Right kidney (tissue), 1 donor: Measurements from ENCODE around the gene SEMA6A.
A peak's percentile ranks its signal among the peaks of the same experiment; 100 is the strongest.
"Not testable (repeated sequence)": the region's sequence is repeated elsewhere in the genome, so short reads cannot be mapped to it uniquely, and the experiment has no call there.

ENCODE experiments used
- DNase-seq: peaks from one replicate; pipeline ENCODE4 v3.0.0-alpha.2; 2016

SEMA6A gene

DNA sequence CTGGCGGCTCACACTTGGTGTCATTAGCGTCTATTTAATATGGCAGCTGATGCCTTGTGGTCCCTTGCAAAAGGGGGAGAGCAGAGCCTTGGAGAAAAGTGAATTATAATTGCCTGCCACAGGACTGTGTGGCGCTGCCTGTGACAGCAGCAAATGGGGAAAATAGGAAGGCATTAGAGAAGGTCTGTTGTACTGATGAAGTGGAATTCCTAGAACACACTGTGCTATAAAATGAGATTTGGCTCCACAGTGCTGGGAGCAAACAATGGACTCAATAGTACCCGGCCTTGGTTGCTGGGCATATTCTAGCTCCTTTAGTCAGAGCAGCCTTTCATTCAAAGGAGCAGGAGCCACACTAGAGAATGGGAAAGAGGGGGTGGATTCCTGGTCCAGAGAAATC is 21.3 kb downstream of the SEMA6A start:
- no peak for DNase-seq

DNA sequence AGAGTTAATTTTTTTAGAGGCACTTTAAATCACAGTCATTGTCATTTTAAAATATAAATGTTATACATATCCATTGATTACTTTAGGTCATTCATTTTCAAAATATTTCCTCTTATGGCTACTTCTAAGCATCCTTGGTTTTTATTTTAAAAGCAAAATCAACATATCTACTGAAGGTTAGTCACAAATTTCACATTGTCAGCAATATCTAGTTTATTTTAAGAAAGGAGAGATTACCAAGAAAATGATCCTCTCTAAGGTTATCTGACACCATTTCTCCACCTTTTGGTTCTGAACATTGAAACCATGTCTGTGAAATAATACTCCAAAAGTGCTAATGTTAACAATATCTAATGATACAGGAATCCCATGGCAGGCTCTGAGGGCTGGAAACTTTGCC is 24.5 kb downstream of the SEMA6A start:
- no peak for DNase-seq

DNA sequence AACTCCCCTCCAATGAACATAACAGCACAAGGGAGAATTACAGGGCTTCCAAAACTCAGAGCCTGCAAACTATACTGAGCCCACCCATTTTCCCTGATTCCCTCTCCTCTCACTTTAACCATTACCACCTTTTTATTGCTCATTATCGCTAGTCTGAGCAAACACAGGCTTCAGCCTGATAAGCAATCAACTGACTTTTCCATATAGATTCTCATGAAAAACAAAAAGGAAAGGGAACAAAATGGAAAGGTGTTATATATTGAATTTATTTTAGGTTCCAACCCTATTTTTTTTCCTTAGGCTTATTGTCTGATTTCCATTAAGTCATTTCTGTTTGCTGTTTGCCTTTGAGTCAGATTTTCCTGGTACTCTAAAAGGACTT is 27.9 kb downstream of the SEMA6A start:
- no peak for DNase-seq

DNA sequence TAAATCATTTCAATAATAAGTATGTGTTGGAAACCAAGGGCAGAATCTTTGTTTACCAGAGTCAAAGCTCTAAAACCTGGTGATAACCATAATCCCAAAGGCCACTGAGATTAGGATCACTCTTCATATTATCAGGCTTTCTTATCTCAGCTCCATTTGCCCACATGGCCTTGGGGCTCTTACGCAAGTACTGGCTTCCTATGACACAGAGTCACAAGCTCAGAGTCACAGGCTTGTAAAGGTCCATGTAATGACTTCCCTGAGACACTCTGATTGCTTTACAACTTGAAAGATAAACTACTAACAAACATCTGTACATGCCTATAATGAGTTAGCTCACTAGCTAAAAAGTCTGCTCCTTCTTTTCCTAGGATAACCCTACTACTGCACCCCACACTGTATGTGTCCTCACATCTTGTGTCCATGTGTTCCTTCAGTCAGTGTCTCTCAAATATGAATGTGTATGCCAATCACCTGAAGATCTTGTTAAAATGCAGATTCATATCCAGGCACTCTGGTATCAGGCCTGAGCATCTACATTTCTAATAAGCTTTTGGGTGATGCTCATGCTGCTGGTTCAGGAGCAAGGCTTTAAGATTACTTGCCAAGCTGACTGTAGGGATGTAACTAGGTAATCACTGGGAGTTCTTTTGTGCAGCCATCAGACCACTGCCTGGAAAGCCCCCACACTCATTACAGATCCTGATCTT is 28.4 kb downstream of the SEMA6A start:
- DNase-seq: no peak

DNA sequence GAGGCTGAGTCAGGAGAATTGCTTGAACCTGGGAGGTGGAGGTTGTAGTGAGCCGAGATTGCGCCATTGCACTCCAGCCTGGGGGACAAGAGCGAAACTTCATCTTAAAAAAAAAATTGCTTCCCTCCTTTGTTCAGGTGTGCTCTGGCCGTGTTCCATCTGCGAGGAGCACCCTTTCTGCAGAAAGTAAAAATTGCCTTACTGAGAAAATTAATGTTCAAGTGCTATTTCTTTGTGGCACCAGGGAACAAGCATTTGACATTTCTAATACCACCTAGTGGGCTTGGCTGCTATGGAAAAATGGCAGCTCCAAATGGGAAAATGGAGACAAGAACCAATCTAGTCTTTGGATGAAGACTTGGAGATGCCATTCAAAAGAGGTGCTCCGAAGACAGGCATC is 29.2 kb downstream of the SEMA6A start:
- not testable (repeated sequence) for DNase-seq

DNA sequence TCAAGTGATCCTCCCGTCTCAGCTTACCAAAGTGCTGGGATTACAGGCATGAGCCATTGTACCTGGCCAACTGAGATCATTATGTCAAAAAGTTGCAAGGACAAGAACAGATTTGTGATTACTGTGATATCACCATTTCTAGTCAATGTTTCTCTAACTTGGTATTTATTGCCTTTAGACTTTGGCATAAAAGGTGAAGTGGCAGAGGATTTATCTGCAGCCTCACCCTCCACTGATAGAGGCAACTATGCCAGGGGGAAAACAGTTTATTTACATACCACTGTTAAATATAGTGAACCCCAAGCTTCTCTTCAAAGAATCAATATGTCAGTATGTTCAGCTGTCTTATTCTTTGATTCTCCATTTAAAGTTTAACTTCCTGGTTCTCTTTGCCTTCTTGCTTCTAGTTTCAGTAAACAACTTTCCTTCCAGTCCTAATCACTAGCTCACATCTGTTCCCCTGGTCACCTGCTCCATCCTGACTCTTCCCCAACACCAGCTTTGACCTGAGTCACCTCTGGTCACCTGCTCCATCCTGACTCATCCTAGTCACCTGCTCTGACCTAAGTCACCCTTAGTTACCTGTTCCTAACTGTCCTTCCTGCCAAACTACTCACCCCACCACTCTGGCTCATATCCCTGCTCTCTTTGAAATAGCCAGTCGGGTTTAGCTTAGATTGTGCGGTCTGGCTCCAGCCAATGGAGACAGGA is 29.9 kb downstream of the SEMA6A start:
- DNase-seq: no peak

DNA sequence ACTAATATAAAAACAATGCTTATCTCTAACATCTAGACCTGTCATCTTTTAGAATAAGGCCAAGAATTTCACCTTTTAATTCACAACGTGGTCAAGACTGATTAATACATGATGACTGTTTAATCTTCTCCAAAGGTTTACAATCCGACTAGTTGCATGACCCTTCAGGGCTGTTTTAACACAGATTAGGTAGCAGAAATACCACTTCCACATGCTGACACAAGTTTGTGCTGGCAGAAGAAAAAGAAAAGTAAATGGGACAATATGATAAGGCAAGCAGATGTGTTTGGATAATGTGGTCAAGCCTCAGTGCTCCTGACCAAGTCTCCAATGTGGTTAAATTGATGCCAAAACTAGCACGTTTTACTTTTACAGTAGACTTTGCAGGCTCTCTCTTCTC is 31.1 kb downstream of the SEMA6A start:
- no peak for DNase-seq

DNA sequence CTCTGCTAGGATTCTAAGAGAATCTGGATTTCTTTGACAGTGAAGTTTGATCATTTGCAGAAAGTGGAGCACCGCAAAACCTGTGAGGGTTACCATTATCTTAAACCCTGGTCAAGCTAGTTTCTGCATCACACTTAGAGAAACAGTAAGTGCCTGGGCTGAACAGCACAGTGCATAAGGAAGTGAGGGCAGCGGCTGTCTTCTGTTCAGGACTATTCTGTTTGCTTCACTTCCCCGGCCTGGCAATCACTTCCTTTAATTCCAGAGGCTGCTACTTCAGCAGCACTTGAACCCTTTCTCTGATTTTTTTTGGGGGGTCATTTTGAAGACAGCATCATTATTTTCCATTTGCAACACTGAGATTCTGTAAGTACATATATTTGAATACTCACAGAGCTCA is 32.0 kb downstream of the SEMA6A start:
- no peak for DNase-seq

DNA sequence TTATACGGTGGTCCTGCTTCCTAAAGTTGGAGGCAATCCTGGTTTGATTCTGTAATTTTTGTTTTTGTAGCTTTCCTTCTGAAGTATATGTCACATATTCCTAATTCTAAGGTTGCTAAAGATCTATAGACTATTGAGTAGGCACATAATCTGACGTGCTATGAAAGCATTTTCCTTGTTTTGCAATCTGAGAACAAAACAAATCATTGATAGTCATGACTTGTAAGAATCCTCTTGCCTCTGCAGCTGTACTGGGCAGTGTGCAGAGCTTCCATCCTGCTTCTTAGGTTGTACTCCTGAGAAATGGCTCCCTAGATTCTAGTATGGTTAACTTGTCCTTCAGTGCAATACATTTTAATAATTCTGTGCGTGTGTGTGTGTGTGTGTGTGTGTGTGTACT is 35.4 kb downstream of the SEMA6A start:
- DNase-seq: no peak

DNA sequence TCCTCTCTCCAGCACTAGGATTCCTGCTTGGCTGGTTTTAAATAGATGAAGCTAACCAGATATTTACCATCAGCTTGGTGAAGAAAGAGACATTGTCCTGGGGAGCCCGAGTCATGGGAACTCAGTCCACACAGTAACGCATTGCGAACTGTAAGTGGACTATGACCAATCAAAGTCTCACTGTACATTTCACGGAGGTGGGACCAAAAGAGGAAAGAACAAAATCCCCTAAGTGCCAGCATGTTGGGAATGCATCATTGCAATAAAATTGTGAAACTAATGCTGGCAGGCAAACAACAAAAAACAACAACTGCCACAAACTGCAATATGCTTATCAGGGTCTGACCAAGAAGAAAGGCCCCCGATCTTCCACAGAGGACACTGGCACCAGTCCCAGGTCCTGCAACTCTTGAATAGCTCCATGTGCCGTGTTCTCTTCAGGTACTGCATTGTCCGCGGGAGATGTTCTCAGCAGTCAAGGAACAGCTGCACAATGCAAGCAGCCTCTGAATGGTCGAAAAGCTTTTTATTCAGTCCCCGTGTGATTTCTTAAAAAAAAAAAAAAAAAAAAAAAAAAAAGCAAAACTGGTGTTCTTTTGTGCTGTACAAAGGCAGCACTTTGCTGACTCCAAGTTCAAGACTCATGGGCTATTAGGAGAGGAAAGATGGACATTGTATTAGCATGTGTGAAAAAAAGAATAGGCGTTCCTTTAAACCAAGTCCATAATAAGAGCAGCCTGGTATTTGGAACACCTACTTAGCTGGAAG is 38.1 kb downstream of the SEMA6A start:
- DNase-seq: no peak

DNA sequence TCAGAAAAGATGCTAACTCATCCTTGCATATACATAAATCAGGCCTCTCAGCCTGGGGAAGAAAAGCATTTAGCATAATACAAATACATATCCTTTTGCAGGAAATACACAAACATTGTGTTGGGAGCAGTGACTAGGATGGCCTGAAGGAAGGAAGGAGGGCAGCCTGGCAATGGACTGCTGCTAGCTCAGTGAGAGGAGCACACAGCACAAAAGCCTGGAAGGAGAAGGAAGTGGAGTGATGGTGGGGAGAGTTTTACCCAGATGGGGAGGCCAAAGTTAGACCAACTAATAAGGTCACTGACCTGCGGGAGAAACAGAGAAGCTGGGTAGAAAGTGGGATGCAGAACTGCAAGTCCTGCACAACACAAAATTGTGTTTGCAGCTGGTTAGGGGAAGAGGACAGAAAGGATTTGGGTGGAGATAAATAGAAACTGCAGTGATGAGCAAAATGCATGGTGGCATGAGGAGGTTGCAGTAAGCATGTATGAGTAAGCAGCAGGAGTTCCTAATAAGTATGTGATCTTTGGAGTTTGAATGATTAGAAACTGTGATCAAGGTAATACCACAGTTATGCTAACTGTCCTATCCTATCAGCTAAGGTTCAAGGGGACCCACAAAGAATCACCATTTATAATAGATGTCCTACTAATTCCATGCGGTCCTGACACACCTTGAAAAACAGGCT is 39.5 kb downstream of the SEMA6A start:
- no peak for DNase-seq

DNA sequence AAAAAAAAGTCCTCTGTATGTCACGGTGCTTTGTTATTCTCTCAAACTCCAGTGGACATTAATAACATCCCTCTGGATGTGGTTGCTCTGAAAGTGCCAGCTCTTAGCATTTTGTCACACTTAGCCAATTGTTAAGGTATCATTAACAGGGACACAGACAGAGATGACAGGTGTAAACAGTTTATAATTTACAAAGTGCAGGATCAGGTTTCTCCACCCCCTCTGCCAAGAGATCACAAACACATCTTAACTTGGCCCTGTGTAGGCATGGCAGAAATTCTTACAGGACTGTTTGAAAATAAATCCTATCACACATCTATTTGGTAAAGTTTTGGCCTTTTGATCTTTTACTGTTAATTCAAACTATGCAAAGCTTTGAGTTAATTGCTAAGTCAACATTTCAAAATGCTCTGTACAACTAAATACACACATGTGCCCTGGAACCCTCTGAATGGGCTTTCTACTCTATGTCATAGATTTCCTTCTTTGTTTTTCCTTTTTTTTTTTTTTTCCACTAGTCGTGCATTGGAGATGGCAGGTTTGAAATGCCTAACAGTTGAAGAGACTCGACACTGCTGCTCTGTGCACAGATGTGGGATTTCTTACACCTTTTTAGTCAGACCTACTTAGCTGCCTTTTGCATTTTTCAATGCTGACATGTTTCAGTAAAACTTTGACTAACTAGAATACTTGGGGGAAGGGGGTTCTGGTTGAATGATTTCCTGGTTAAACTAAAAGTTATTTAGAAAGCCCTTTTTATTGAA is 41.7 kb downstream of the SEMA6A start:
- peak; percentile 48 for DNase-seq

DNA sequence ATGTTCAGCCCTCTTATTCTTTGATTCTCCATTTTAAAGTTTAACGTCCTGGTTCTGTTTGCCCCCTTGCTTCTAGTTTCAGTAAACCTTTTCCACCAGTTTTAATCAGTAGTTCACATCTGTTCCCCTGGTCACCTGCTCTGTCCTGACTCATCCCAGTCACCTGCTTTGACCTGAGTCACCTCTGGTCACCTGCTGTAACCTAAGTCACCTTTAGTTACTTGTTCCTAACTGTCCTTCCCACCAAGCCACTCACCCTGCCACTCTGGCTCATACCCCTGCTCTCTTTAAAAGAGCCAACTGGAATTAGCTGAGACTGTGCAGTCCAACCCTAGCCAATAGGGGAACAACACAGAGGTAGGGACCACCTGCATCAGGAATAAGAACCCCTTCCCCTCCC is 43.0 kb downstream of the SEMA6A start:
- no peak for DNase-seq

DNA sequence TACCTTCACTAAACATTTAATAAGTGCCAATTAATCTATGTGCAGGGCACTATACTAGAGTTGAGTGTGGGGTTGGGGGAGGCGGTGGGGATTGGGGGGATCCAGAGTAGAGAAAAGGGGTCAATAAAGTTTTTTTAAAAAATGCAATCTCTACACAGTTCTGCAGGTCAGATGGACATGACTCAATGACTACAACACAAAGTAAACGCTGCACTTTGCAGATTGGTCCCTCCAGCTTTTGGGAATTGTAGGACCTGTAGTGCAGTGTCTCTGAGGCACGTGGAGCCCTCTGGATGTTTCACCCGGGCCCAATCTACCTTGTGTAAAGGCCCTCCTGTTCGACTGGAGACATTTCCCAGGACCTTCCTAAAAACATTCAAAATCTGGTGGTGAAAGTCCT is 43.5 kb downstream of the SEMA6A start:
- DNase-seq: no peak

DNA sequence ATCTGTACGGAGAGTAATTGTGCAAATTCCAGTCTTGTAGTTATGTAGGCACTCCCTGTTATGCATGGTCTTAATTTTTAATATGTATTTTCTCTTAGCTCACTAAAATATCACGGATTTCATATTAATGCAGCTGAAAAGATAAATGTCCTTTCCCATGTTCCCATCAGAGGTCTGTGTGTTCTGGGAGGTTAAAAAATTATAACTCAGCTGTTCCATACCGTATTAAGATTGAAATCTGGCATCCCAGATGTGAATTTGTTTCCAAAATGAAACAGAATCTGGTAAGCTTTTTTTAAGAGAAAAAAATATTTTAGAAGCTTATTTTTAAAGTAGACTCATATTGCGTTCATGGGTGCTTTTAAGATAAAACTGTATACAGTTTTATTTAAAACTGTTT is 44.3 kb downstream of the SEMA6A start:
- DNase-seq: no peak

DNA sequence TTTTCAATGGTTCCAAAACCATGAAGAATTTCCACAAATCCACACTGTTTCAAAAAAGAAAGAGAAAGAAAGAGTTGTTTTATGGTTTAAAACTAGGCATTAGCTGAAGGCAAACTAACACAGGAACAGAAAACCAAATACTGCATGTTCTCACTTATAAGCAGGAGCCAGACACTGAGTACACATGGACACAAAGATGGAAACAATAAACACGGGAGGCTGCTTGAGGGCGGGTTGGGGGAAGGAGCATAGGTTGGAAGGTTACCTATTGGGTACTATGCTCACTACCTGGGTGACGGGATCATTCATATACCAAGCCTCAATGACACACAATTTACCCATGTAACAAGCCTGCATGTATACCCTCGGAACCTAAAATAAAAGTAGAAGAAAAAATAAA is 45.0 kb downstream of the SEMA6A start:
- DNase-seq: no peak

DNA sequence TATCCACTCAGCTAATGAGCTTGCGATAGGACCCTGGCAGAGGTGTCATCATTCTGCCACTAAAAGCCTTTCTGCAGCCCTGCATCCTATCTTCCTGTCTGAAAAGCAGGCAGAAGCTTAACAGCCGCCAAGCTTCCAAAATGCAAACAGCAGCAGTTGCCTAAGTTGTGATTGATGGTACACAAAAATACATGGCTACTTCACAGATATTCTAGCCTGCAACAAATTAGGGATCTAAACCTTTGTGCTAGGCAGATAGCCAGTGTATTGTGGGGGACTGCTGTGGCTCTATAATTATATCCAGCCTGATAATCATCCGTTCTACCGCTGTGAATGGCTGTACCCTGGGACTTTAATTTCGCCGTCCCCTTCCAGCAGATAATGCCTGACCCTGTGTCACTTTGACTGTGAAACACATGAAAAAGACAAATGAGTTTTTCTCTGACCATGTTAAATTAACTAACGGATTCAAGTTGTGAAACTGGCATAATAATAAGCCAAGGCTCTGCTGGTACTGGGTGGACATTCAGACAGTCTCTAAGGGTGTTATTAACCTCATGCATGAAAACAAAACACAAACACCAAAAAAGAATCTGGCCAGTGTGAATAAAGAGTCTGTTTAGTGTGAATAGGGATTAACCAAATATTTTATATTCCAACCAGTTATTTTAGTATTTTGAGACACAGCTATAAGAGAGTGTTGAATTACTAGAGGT is 45.9 kb downstream of the SEMA6A start:
- DNase-seq: no peak

DNA sequence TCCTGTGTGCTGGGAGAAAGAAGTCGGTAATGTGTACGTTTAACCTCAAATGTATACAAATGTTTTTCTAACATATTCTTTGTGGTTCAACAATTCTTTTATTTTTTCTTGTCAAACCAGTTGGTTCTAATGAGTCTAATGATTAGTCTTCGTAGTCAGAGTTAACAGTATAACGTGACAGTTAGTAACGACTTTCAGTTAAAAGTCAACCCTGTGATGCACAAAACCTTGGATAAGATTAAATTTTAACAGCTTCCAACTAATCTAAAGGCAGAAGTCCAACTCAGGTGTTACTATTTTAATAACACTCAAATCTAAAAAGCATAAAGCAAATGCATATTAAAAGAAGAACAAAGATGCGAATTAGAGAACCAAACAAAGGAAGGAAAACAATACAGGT is 47.0 kb downstream of the SEMA6A start:
- DNase-seq: no peak

DNA sequence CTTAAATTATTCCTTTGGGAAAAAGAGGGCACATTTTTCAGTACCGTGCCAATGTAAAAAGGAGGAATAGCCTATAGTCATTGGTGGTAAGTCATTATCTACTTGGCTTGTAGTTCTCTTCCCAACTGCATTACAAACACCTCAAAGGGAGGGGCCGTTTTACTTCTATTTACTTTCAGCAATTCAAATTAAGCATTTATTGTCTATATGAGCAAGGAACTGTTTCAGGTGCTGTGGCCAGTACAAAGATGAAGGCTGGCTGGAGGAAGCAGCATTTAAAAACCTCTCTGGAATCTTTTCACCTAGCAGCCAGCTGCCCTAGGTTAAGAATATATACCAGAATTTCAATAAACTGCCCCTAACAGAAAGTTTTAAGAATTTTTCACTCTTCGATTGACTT is 48.9 kb downstream of the SEMA6A start:
- no peak for DNase-seq

DNA sequence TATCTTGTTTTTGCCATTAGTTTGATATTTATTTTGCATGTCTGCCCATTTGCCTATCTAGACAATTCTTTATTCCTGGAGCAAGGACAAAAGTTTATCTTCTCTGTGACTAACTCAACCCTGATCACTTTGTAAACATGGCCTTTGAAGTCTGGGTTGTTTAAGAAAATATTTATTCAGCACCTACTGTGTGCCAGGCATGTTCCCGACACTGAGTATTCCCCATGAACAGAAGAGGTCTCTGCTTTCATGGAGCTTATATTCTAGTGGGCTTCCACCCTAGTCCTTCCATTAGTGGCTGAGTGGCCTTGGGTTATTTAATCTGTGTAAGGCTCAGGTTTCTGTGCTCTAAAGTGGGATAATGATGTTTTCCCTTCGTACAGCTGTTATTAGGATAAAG is 49.7 kb downstream of the SEMA6A start:
- no peak for DNase-seq

DNA sequence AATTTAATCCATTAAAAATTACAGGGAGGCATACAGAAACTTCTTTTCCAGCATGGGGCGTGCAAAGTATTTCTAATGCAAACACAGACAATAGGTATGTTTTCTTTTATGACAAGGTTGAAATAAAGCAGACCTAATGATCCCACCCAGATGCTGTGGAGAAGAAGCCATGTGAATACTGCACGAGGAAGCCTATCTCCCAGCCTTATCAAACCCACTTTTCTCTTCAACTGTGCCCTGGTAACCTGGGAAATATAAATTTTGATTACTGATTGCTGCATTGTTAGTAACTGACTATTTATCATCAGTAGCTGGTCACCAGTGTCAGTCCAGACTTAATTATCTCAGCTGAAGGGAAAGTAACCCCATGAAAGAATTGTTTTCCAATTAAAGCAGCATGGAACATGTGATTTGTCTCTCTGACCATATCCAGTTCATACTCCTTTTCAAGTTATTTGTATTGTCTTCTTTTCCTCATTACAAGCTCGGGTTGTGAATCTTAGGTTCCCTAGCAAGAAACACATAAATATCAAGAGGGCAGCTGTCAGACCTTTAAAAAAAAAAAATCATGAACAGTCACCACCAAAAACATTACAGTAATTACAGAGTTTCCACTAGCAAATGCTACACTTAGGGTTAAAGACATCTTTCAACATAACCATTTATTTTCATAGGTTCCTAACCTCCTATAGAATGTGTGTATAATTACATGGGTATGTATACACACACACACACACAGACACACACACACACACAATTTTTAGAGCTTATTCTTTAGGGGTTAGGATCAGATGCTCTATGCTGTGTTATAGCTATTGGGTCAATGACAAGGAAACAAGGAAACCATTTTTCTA is 50.3 kb downstream of the SEMA6A start:
- no peak for DNase-seq
